HEK293 (cell line): Measurements from ENCODE around the gene ABT1.
A peak's percentile ranks its signal among the peaks of the same experiment; 100 is the strongest.

Experiments
- BCL11B ChIP-seq: fragments of 450-650 bp; formaldehyde crosslinking; IDR thresholded peaks from 2 replicates; pipeline ENCODE4 v1.5.1; 2016; ENCODE audit warnings: low read depth, missing biosample characterization, missing genetic modification characterization
- EGR2 ChIP-seq: fragments of 450-650 bp; formaldehyde crosslinking; IDR thresholded peaks from 2 replicates; pipeline ENCODE4 v1.5.1; 2016; ENCODE audit warnings: low read depth, missing biosample characterization, missing genetic modification characterization
- INSM2 ChIP-seq: fragments of 450-650 bp; formaldehyde crosslinking; IDR thresholded peaks from 2 replicates; pipeline ENCODE4 v1.5.1; 2016; ENCODE audit warnings: missing biosample characterization, missing genetic modification characterization
- KLF9 ChIP-seq: fragments of 450-650 bp; formaldehyde crosslinking; IDR thresholded peaks from 2 replicates; pipeline ENCODE4 v1.5.1; 2016; ENCODE audit warnings: missing biosample characterization, missing genetic modification characterization, low read depth
- MZF1 ChIP-seq: fragments of 450-650 bp; formaldehyde crosslinking; IDR thresholded peaks from 2 replicates; pipeline ENCODE4 v1.5.1; 2017; ENCODE audit warnings: missing biosample characterization, missing genetic modification characterization, borderline replicate concordance
- PRDM1 ChIP-seq: fragments of 450-650 bp; formaldehyde crosslinking; IDR thresholded peaks from 2 replicates; pipeline ENCODE4; 2016; ENCODE audit warnings: missing biosample characterization, missing genetic modification characterization
- PRDM6 ChIP-seq: fragments of 450-650 bp; formaldehyde crosslinking; IDR thresholded peaks from 2 replicates; pipeline ENCODE4 v1.5.1; 2017; ENCODE audit warnings: missing biosample characterization, missing genetic modification characterization
- SCRT2 ChIP-seq: fragments of 450-650 bp; formaldehyde crosslinking; IDR thresholded peaks from 2 replicates; pipeline ENCODE4 v1.5.1; 2016; ENCODE audit warnings: missing biosample characterization, missing genetic modification characterization
- WT1 ChIP-seq: fragments of 450-650 bp; formaldehyde crosslinking; IDR thresholded peaks from 2 replicates; pipeline ENCODE4 v1.5.1; 2016; ENCODE audit warnings: missing biosample characterization, missing genetic modification characterization
- ZBTB10 ChIP-seq: fragments of 450-650 bp; formaldehyde crosslinking; IDR thresholded peaks from 2 replicates; pipeline ENCODE4 v1.5.1; 2016; ENCODE audit warnings: missing biosample characterization, missing genetic modification characterization
- ZBTB44 ChIP-seq: fragments of 450-650 bp; IDR thresholded peaks from 2 replicates; pipeline ENCODE4 v1.5.1; 2018; ENCODE audit warnings: missing biosample characterization, mild to moderate bottlenecking, missing genetic modification characterization
- ZBTB8A ChIP-seq: fragments of 450-650 bp; formaldehyde crosslinking; IDR thresholded peaks from 2 replicates; pipeline ENCODE4 v1.5.1; 2016; ENCODE audit warnings: missing biosample characterization, missing genetic modification characterization
- ZFP37 ChIP-seq: fragments of 450-650 bp; formaldehyde crosslinking; IDR thresholded peaks from 2 replicates; pipeline ENCODE4 v1.5.1; 2016; ENCODE audit warnings: missing biosample characterization, missing genetic modification characterization
- ZNF10 ChIP-seq: fragments of 450-650 bp; formaldehyde crosslinking; IDR thresholded peaks from 2 replicates; pipeline ENCODE4 v1.5.1; 2017; ENCODE audit warnings: missing biosample characterization, missing genetic modification characterization
- ZNF184 ChIP-seq: fragments of 450-650 bp; IDR thresholded peaks from 2 replicates; pipeline ENCODE4 v1.5.1; 2018; ENCODE audit warnings: missing biosample characterization, mild to moderate bottlenecking, missing genetic modification characterization
- ZNF24 ChIP-seq: fragments of 450-650 bp; formaldehyde crosslinking; IDR thresholded peaks from 2 replicates; pipeline ENCODE4 v1.5.1; 2016; ENCODE audit warnings: missing biosample characterization, missing genetic modification characterization
- ZNF513 ChIP-seq: fragments of 450-650 bp; IDR thresholded peaks from 2 replicates; pipeline ENCODE4 v1.5.1; 2018; ENCODE audit warnings: missing biosample characterization, missing genetic modification characterization
- ZNF561 ChIP-seq: fragments of 450-650 bp; IDR thresholded peaks from 2 replicates; pipeline ENCODE4 v1.5.1; 2018; ENCODE audit warnings: missing biosample characterization, missing genetic modification characterization, borderline replicate concordance
- ZNF626 ChIP-seq: fragments of 450-650 bp; sonication (Bioruptor Pico); formaldehyde crosslinking; IDR thresholded peaks from 2 replicates; pipeline ENCODE4 v1.5.1; 2018; ENCODE audit warnings: missing biosample characterization, missing genetic modification characterization, inconsistent platforms
- ZNF639 ChIP-seq: fragments of 450-650 bp; formaldehyde crosslinking; IDR thresholded peaks from 2 replicates; pipeline ENCODE4 v1.5.1; 2016; ENCODE audit warnings: missing biosample characterization, missing genetic modification characterization
- ZNF660 ChIP-seq: fragments of 450-650 bp; IDR thresholded peaks from 2 replicates; pipeline ENCODE4 v1.5.1; 2018; ENCODE audit warnings: missing biosample characterization, mild to moderate bottlenecking, missing genetic modification characterization
- ZNF777 ChIP-seq: fragments of 450-650 bp; formaldehyde crosslinking; IDR thresholded peaks from 2 replicates; pipeline ENCODE4 v1.5.1; 2017; ENCODE audit warnings: missing biosample characterization, missing genetic modification characterization, borderline replicate concordance
- ZSCAN16 ChIP-seq: fragments of 450-650 bp; formaldehyde crosslinking; IDR thresholded peaks from 2 replicates; pipeline ENCODE4 v1.5.1; 2016; ENCODE audit warnings: missing biosample characterization, missing genetic modification characterization
- ZSCAN30 ChIP-seq: fragments of 450-650 bp; IDR thresholded peaks from 2 replicates; pipeline ENCODE4 v1.5.1; 2018; ENCODE audit warnings: missing biosample characterization, mild to moderate bottlenecking, missing genetic modification characterization, moderate library complexity
- TF ChIP-seq, protein P1 (sequence below): fragments of 450-650 bp; formaldehyde crosslinking; IDR thresholded peaks from 2 replicates; pipeline ENCODE4 v1.5.1; 2016; ENCODE audit warnings: missing biosample characterization, missing genetic modification characterization
- TF ChIP-seq, protein P2 (sequence below): fragments of 450-650 bp; formaldehyde crosslinking; IDR thresholded peaks from 2 replicates; pipeline ENCODE4 v1.5.1; 2017; ENCODE audit warnings: missing biosample characterization, missing genetic modification characterization

The ABT1 gene

DNA sequence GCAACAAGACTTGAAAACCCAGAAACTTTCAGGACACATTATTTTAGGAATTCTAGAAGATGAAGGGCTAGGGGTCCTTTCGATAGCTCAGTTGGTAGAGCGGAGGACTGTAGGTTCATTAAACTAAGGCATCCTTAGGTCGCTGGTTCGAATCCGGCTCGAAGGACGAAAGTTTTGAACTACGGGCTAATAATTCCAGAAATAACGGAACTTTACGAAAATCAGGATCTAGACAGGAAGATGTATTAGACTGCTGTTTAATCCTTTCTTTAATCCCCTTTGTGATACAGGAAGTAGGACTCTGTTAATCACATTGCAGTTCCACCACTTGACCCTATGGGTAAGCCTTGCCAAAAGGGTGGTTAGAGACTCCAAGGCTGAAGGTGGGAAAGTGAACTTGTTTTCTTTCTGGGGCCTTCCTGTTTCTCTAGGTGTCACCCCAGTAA is 21.2 kb upstream of the ABT1 start (continued):
- TF ChIP-seq ZNF626 (tag by site-specific recombination) (0 out of 2 replicates have a peak, but pooled peaks have one; percentile 43), ZNF561 (tag by site-specific recombination) (0 out of 2 replicates have a peak, but pooled peaks have one; percentile 76), ZNF513 (0 out of 2 replicates have a peak, but pooled peaks have one; percentile 35), BCL11B (tag by site-specific recombination) (no peak; the same call in 1 of the 2 replicates), KLF9 (tag by site-specific recombination) (no peak), ZBTB44 (peak; percentile 16; the same call in 1 of the 2 replicates), MZF1 (tag by site-specific recombination) (peak; percentile 98), ZBTB10 (peak; percentile 32; the same call in 1 of the 2 replicates), ZNF639 (tag by site-specific recombination) (0 out of 2 replicates have a peak, but pooled peaks have one; percentile 69), EGR2 (tag by site-specific recombination) (no peak), PRDM1 (tag by site-specific recombination) (peak; percentile 78), ZSCAN16 (tag by site-specific recombination) (no peak), WT1 (peak; percentile 49), ZNF24 (tag by site-specific recombination) (peak; percentile 80), ZNF660 (tag by site-specific recombination) (peak; percentile 88), ZFP37 (tag by site-specific recombination) (no peak), PRDM6 (tag by site-specific recombination) (peak; percentile 30; the same call in 1 of the 2 replicates), ZNF184 (tag by site-specific recombination) (no peak), SCRT2 (0 out of 2 replicates have a peak, but pooled peaks have one; percentile 12), ZBTB8A (tag by site-specific recombination) (peak; percentile 38; the same call in 1 of the 2 replicates), INSM2 (tag by site-specific recombination) (no peak), ZSCAN30 (tag by site-specific recombination) (peak; percentile 69), ZNF777 (tag by site-specific recombination) (no peak), ZNF10 (tag by site-specific recombination) (0 out of 2 replicates have a peak, but pooled peaks have one; percentile 7)
- TF ChIP-seq, protein P1, sequence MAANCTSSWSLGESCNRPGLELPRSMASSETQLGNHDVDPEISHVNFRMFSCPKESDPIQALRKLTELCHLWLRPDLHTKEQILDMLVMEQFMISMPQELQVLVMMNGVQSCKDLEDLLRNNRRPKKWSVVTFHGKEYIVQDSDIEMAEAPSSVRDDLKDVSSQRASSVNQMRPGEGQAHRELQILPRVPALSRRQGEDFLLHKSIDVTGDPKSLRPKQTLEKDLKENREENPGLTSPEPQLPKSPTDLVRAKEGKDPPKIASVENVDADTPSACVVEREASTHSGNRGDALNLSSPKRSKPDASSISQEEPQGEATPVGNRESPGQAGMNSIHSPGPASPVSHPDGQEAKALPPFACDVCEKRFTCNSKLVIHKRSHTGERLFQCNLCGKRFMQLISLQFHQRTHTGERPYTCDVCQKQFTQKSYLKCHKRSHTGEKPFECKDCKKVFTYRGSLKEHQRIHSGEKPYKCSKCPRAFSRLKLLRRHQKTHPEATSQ = peak; percentile 51; the same call in 1 of the 2 replicates
- TF ChIP-seq, protein P2, sequence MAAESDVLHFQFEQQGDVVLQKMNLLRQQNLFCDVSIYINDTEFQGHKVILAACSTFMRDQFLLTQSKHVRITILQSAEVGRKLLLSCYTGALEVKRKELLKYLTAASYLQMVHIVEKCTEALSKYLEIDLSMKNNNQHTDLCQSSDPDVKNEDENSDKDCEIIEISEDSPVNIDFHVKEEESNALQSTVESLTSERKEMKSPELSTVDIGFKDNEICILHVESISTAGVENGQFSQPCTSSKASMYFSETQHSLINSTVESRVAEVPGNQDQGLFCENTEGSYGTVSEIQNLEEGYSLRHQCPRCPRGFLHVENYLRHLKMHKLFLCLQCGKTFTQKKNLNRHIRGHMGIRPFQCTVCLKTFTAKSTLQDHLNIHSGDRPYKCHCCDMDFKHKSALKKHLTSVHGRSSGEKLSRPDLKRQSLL (tag by site-specific recombination) = peak; percentile 34; the same call in 1 of the 2 replicates
